Measurements from ENCODE around the gene RAPH1.

Gene RAPH1

DNA sequence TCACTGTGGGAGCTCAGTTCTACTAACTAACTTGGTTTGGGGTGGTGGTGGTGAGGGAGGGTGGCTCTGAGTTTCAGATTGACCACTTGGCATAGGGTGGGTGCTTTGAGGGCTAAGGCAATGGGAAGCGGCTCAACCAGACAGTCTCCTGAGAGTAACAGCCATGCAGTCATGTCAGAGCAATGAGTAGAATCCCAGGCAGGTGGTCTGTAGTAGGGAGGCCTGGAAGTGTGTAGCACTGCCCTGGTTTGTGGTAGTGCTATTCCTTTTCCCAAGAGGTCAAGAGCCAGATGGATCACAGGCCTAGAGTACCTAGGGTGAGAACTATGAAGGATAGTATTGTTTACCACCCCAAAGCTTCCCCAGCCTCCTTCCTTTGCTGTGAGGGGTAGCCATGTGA, 18.7 kb upstream of the RAPH1 start:
- WGBS (ENCODE audit: extremely low coverage, insufficient coverage, insufficient read length), result no CpG with 5 or more reads among the region's 1 CpG
- Histone ChIP-seq H4K91ac (ENCODE audit: low read depth, low read length) (no peak overlapping the region), H3K4me2 (ENCODE audit: low read length) (no peak overlapping the region)

DNA sequence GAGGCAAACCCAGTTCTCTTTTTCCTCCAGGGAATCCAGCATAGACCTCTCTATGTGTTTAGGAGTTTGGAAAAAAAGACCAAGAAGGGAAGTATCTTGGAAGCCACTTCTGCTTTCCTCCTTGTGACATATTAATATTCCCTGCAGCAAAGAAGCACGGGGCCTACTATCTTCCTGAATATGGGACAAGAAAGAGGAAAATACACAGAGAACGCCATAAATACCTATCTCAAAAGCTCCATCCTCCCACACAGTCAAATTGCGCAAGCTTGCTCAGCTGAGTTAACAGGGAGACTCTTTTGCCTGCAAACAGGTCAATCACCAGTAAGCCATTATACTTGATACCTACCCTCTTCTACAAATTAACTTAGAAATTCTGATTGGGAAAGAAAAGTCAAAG, 16.7 kb upstream of the RAPH1 start:
- H3K9me3 ChIP-seq (ENCODE audit: insufficient read depth, low read depth, low read length), result no peaks in the 10 kb centered on the region
- no peak overlapping the region for H2AFZ ChIP-seq (ENCODE audit: insufficient read depth, low read length, poor library complexity)
- no peak overlapping the region for H2BK12ac ChIP-seq (ENCODE audit: low read length)
- no peak overlapping the region for H3K18ac ChIP-seq (ENCODE audit: low read length)
- H3K4me1 ChIP-seq (ENCODE audit: control insufficient read depth in 1 of 2, insufficient read depth in 2 of 2, low read length in 2 of 2), result peaks cover 0 to 2% of the 10 kb centered on the region in 2 experiments
- H3K4me2 ChIP-seq (ENCODE audit: low read length), result no peak overlapping the region
- H3K36me3 ChIP-seq (ENCODE audit: control insufficient read depth in 1 of 2, insufficient read depth in 2 of 2, low read length in 2 of 2), result no peaks in the 10 kb centered on the region
- DNase-seq, result peak; percentile 54 to 74
- H3K27ac ChIP-seq (ENCODE audit: low read depth, low read length), result no peak overlapping the region
- no peak overlapping the region for H3K9ac ChIP-seq (ENCODE audit: low read length)
- H2BK5ac ChIP-seq (ENCODE audit: low read depth, low read length, poor library complexity), result no peak overlapping the region
- H3K79me1 ChIP-seq (ENCODE audit: low read length), result no peaks in the 10 kb centered on the region
- no peak overlapping the region for H4K12ac ChIP-seq (ENCODE audit: low read depth, low read length)
- no peak overlapping the region for H3K4ac ChIP-seq (ENCODE audit: low read depth, low read length)
- no peak overlapping the region for H3K4me3 ChIP-seq (ENCODE audit: low read depth, low read length)
- H2BK120ac ChIP-seq (ENCODE audit: insufficient read depth, low read length, poor library complexity), result no peak overlapping the region
- no peaks in the 10 kb centered on the region for H3K27me3 ChIP-seq (ENCODE audit: insufficient read depth, low read length)
- H3K79me2 ChIP-seq (ENCODE audit: control insufficient read depth, insufficient read depth, low read length, poor library complexity), result no peaks in the 10 kb centered on the region
- H4K8ac ChIP-seq (ENCODE audit: low read depth, low read length), result no peak overlapping the region
- H3K23ac ChIP-seq (ENCODE audit: low read length), result no peak overlapping the region
- H4K91ac ChIP-seq (ENCODE audit: low read depth, low read length), result no peak overlapping the region
- no CpG with 5 or more reads among the region's 3 CpGs for WGBS (ENCODE audit: extremely low coverage, insufficient coverage, insufficient read length)
- H2AK5ac ChIP-seq (ENCODE audit: low read length), result no peak overlapping the region
- H3K14ac ChIP-seq (ENCODE audit: low read length), result no peak overlapping the region

More for the DNA sequence above, 18.7 kb upstream of the RAPH1 start:
- H3K79me1 ChIP-seq (ENCODE audit: low read length), result no peaks in the 10 kb centered on the region
- H3K9me3 ChIP-seq (ENCODE audit: insufficient read depth, low read depth, low read length), result no peaks in the 10 kb centered on the region
- H2BK12ac ChIP-seq (ENCODE audit: low read length), result no peak overlapping the region
- no peak for DNase-seq
- no peaks in the 10 kb centered on the region for H3K27me3 ChIP-seq (ENCODE audit: insufficient read depth, low read length)
- no peak overlapping the region for H4K12ac ChIP-seq (ENCODE audit: low read depth, low read length)
- H3K4ac ChIP-seq (ENCODE audit: low read depth, low read length), result no peak overlapping the region
- no peaks in the 10 kb centered on the region for H3K36me3 ChIP-seq (ENCODE audit: control insufficient read depth in 1 of 2, insufficient read depth in 2 of 2, low read length in 2 of 2)
- no peak overlapping the region for H4K8ac ChIP-seq (ENCODE audit: low read depth, low read length)
- no peak overlapping the region for H2BK5ac ChIP-seq (ENCODE audit: low read depth, low read length, poor library complexity)
- H2BK120ac ChIP-seq (ENCODE audit: insufficient read depth, low read length, poor library complexity), result no peak overlapping the region
- H3K79me2 ChIP-seq (ENCODE audit: control insufficient read depth, insufficient read depth, low read length, poor library complexity), result no peaks in the 10 kb centered on the region
- H3K9ac ChIP-seq (ENCODE audit: low read length), result no peak overlapping the region
- H3K14ac ChIP-seq (ENCODE audit: low read length), result no peak overlapping the region
- H3K23ac ChIP-seq (ENCODE audit: low read length), result peak overlapping the region; percentile 2
- no peak overlapping the region for H2AFZ ChIP-seq (ENCODE audit: insufficient read depth, low read length, poor library complexity)
- no peak overlapping the region for H2AK5ac ChIP-seq (ENCODE audit: low read length)
- no peak overlapping the region for H3K18ac ChIP-seq (ENCODE audit: low read length)
- H3K4me3 ChIP-seq (ENCODE audit: low read depth, low read length), result no peak overlapping the region
- H3K4me1 ChIP-seq (ENCODE audit: control insufficient read depth in 1 of 2, insufficient read depth in 2 of 2, low read length in 2 of 2), result peaks cover 0 to 2% of the 10 kb centered on the region in 2 experiments
- no peak overlapping the region for H3K27ac ChIP-seq (ENCODE audit: low read depth, low read length)

DNA sequence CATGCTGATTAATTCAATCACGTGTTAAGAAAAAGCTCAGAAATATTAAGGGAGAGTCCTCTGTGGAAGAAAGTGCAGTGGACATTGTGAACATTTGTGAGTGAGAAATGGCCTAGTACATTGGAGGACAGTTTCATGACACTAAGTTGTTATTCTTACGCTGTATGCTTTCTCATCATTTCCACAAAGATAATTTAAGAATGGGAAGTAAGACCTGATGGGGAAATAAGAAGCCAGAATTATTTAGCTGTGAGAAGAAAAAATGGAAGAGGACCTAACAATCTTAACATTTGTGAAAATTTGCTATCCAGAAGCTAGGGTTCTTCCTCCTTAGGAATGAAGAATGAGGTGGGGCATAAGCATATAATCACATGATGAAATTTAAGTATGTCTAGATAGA, 15.2 kb upstream of the RAPH1 start:
- H3K27me3 ChIP-seq (ENCODE audit: insufficient read depth, low read length), result no peaks in the 10 kb centered on the region

DNA sequence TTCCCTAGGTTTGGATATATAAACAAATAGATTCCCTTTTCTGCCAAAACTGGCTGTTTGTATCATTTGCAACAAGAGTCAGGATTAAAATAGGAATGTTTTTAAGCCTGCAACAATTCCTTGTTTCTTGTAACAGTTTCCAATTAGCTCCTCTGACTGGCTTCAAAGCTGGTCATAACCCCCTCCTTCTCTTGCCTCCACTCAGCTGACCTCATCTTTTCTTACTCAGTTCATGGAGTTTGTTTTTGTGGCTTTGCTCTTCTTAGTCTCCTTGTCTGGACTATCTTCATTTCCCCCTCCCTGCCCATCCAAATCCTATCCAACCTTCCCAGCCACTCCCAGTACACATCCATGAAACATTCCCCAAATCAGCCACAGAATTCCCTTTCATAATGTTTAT, 14.3 kb upstream of the RAPH1 start:
- Histone ChIP-seq H4K91ac (ENCODE audit: low read depth, low read length) (no peak overlapping the region), H3K23ac (ENCODE audit: low read length) (no peak overlapping the region), H3K4me3 (ENCODE audit: low read depth, low read length) (no peak overlapping the region), H4K12ac (ENCODE audit: low read depth, low read length) (no peak overlapping the region), H3K4me1 (ENCODE audit: control insufficient read depth in 1 of 2, insufficient read depth in 2 of 2, low read length in 2 of 2) (peaks cover 0 to 2% of the 10 kb centered on the region in 2 experiments), H2BK120ac (ENCODE audit: insufficient read depth, low read length, poor library complexity) (no peak overlapping the region), H3K9me3 (ENCODE audit: insufficient read depth, low read depth, low read length) (no peaks in the 10 kb centered on the region), H2BK12ac (ENCODE audit: low read length) (no peak overlapping the region), H3K4ac (ENCODE audit: low read depth, low read length) (no peak overlapping the region), H3K79me2 (ENCODE audit: control insufficient read depth, insufficient read depth, low read length, poor library complexity) (no peaks in the 10 kb centered on the region), H2AK5ac (ENCODE audit: low read length) (no peak overlapping the region), H3K14ac (ENCODE audit: low read length) (no peak overlapping the region), H3K4me2 (ENCODE audit: low read length) (no peak overlapping the region), H3K9ac (ENCODE audit: low read length) (no peak overlapping the region), H2AFZ (ENCODE audit: insufficient read depth, low read length, poor library complexity) (no peak overlapping the region), H3K36me3 (ENCODE audit: control insufficient read depth in 1 of 2, insufficient read depth in 2 of 2, low read length in 2 of 2) (no peaks in the 10 kb centered on the region), H4K8ac (ENCODE audit: low read depth, low read length) (no peak overlapping the region), H3K27ac (ENCODE audit: low read depth, low read length) (no peak overlapping the region), H3K18ac (ENCODE audit: low read length) (no peak overlapping the region), H2BK5ac (ENCODE audit: low read depth, low read length, poor library complexity) (no peak overlapping the region), H3K79me1 (ENCODE audit: low read length) (no peaks in the 10 kb centered on the region), H3K27me3 (ENCODE audit: insufficient read depth, low read length) (no peaks in the 10 kb centered on the region)
- DNase-seq, result no peak

More for the DNA sequence above, 15.2 kb upstream of the RAPH1 start:
- Histone ChIP-seq H3K4me3 (ENCODE audit: low read depth, low read length) (no peak overlapping the region), H3K4me2 (ENCODE audit: low read length) (no peak overlapping the region), H3K27ac (ENCODE audit: low read depth, low read length) (no peak overlapping the region), H2BK12ac (ENCODE audit: low read length) (no peak overlapping the region), H3K79me1 (ENCODE audit: low read length) (no peaks in the 10 kb centered on the region), H2AFZ (ENCODE audit: insufficient read depth, low read length, poor library complexity) (no peak overlapping the region), H4K12ac (ENCODE audit: low read depth, low read length) (no peak overlapping the region), H3K9ac (ENCODE audit: low read length) (no peak overlapping the region), H2BK120ac (ENCODE audit: insufficient read depth, low read length, poor library complexity) (no peak overlapping the region), H3K4me1 (ENCODE audit: control insufficient read depth in 1 of 2, insufficient read depth in 2 of 2, low read length in 2 of 2) (peaks cover 0 to 2% of the 10 kb centered on the region in 2 experiments), H2AK5ac (ENCODE audit: low read length) (no peak overlapping the region), H3K14ac (ENCODE audit: low read length) (no peak overlapping the region), H4K91ac (ENCODE audit: low read depth, low read length) (no peak overlapping the region), H3K9me3 (ENCODE audit: insufficient read depth, low read depth, low read length) (no peaks in the 10 kb centered on the region), H3K23ac (ENCODE audit: low read length) (no peak overlapping the region), H3K36me3 (ENCODE audit: control insufficient read depth in 1 of 2, insufficient read depth in 2 of 2, low read length in 2 of 2) (no peaks in the 10 kb centered on the region), H4K8ac (ENCODE audit: low read depth, low read length) (no peak overlapping the region), H2BK5ac (ENCODE audit: low read depth, low read length, poor library complexity) (no peak overlapping the region), H3K4ac (ENCODE audit: low read depth, low read length) (no peak overlapping the region), H3K79me2 (ENCODE audit: control insufficient read depth, insufficient read depth, low read length, poor library complexity) (no peaks in the 10 kb centered on the region), H3K18ac (ENCODE audit: low read length) (no peak overlapping the region)
- WGBS (ENCODE audit: extremely low coverage, insufficient coverage, insufficient read length), result no CpG with 5 or more reads among the region's 2 CpGs
- no peak for DNase-seq

Data from trophoblast cell (in vitro differentiated cells and primary cell).